ENCODE data around the gene BCAR3.

The BCAR3 gene

DNA sequence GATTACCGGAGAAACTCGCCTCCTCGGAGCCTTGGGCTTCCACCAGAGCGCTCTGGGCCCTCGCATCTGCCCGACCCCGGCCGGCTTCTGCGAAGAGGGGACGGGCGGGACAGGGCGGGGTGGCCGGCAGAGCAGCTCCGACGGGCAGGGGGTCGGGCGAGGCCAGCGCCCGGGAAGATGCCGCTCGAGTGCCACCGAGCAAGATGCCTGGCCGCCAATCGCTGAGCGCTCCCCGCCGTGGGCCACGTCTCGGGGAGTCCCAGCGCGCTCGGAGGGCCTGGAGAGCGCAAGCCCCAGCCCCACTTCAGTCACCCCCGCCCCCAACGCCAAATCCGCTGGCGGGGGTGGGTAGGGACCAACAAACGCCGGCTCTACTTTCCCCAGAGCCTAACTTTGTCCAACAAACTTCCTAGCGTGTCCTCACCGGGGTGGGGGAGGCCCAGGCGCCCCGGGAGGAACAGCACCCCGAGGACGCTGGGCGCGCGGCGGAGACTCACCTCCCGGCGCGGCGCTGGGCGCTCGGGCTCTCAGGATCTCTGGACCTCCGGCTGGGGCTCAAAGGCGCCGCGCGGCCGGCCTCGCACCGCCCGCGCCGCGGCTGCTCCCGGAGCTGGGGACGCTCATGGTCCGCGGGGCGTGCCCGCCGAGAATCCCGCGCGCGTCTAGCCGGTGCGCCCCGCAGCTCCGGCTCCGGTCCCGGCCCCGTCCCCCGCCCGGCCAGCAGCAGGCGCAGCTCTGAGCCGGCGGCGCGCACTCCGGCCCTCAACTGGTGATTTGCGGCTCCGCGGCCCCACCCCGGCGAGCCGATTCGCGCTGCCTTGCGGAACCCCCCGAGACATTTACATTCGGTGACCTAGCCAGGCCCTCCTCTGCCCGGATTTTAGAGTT is at the start of gene BCAR3:
Gene BCAR3 (minus strand): TSS at position 737 of the 888 bp plus-strand sequence. CDS start 6,907 bp downstream, outside the sequence.
- DNase-seq (ENCODE audit: low spot score), result peak; percentile 50

DNA sequence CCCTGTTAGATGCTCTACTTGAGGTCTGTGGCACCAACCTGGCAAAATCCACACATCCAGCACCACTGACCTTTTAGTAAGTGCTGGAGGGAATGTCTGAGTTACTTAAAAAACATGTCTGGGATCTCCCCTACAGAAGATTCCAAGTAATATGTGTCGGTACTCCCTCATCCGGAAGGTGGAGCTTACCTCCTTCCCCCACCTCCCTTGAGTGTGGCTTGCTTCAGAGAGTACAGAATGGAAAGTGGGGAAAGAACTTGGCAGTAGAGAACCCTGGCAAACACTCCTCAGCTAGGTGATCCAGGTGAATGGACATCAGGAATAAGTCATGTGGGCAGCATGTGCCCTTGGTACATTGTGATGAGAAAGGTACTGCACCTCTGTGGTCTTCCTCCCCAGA is 49.0 kb upstream of the BCAR3 start:
- no peak for DNase-seq (ENCODE audit: low spot score)

DNA sequence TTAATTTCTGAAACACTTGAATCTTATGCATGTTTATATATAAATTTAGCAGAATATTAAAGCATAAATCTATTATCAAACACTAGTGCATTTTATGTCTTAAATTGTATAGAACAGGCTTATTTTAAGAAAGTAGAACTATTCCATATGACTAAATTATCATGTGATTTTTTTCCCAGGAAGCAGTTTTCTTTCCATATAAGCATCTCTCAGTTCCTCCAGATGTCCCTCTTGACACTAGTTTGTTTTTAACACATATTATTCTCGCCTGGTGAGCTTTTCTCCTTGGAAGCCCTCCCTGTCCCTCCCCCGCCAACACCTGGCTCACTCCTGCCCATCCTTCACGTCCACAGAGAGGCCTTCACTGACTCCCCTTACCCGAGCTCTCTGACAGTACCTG is 48.3 kb upstream of the BCAR3 start:
- no peak for DNase-seq (ENCODE audit: low spot score)

GRCh38 chr1:93729502-93729901 is 47.9 kb upstream of the BCAR3 start:
- no peak for DNase-seq (ENCODE audit: low spot score)

- no peak for DNase-seq (ENCODE audit: low spot score)
Observed at GRCh38 chr1:93728480-93729131, 47.0 kb upstream of the BCAR3 start.

DNA sequence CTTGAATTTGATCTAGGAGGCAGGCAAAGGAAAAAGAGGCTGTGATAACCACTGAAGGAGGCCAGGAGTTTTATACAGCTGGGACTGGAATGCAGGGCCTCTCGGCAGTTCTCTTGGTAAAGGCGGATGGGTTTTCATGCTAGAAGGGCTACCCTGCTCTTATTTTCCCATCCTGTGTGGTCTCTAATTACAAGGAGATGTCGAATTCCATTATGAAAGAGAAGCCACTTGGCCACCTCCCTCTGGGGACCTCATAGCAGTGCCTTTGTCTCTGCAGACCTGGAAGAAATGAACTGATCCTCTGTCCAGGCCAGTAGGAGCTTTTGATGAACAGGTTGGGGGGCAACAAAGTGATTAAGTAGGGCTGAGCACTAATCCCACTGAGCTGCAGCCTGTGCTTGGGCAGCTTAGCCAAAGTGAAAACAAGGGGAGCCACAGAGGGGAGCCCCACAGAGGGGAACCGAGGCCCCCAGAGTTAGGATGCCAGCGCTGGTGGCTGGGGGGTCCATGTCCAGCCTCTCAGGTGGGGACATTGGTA is 42.2 kb upstream of the BCAR3 start:
- DNase-seq (ENCODE audit: low spot score), result no peak

- DNase-seq (ENCODE audit: low spot score), result no peak
Observed at GRCh38 chr1:93723110-93723509, 41.5 kb upstream of the BCAR3 start.

- DNase-seq (ENCODE audit: low spot score), result no peak
Observed at GRCh38 chr1:93722081-93723031, 40.7 kb upstream of the BCAR3 start.

DNA sequence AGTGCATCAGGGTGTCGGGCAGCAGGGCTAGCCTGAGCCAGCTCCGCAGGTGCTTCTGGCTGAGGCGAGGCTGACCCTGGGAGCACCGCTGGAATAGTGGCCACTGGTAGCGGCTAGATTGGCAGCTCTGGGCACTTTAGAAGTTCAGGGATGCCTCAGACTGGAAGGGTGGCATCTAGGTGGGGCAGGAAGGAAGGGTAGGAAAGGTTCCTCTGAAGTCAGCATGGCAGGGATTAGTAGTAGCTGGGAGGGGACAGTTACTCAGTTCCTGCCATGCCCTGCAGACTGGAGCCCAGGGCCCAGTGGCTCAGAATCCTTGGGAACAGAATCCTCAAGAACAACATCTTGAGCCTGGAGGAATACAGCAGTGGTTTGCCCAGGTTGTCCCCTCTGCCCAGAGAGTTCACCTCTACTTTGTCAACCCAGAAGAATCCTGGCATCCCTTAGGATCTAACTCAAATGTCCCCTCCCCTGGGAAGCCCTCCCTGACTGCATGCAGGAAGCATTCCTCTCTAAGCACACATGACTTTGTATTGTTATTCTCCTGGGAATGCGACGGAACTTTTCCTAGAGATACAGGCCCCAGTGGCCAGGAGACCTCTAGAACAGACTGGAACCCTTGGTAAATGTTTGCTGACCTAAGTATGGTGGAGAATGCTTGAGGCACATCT is 39.5 kb upstream of the BCAR3 start:
- DNase-seq (ENCODE audit: low spot score), result no peak

DNA sequence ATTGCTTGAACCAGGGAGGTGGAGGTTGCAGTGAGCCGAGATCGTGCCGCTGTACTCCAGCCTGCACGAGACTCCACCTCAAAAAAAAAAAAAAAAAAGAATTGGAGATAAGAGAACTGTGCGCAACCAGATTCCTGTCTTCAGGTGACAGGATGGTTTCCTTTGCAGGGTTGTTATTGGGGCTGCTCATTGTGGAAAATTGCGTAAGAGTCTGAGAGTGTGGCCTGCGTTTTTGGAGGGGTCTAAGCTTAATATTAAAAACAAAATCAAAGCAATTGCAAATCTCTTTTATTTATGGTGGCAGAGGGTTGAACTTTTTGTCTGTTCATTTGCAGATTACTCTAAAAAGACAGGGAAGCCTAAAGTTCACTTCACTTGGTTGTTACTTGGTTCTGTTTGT is 36.0 kb upstream of the BCAR3 start:
- DNase-seq (ENCODE audit: low spot score), result no peak

GRCh38 chr1:93716941-93717368 is 35.3 kb upstream of the BCAR3 start:
- no peak for DNase-seq (ENCODE audit: low spot score)

GRCh38 chr1:93716163-93716562 is 34.5 kb upstream of the BCAR3 start:
- DNase-seq (ENCODE audit: low spot score), result no peak

DNA sequence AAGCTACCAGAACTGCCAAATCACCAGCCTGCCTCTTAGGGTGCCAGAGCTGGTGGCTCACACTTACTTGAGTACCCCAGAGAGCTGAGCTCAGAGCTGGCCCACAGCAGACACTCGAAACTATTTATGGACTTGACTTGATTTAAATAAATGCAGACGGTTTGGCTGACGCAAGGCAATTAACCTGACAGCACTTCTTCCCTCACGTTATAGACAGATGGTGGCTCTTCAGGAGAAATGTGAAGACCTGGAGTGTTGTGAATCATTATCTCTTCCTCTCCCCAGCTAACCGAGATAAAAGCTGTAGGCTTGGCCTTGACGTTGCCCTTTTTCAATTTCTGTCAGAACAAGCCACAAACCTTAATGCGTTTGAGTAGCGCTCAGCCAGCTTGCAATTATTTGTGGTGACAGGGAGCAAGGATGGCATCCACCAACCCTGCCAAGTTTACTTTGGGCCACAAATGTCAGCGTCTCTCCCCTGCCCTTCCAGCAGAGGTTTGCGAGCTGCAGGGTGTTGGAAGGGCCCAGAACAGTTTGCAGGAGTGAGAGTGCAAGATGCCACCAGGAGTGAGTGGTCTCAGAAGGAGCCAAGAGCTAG is 34.0 kb upstream of the BCAR3 start:
- no peak for DNase-seq (ENCODE audit: low spot score)

- DNase-seq (ENCODE audit: low spot score), result no peak
Observed at GRCh38 chr1:93714356-93714755, 32.7 kb upstream of the BCAR3 start.

DNA sequence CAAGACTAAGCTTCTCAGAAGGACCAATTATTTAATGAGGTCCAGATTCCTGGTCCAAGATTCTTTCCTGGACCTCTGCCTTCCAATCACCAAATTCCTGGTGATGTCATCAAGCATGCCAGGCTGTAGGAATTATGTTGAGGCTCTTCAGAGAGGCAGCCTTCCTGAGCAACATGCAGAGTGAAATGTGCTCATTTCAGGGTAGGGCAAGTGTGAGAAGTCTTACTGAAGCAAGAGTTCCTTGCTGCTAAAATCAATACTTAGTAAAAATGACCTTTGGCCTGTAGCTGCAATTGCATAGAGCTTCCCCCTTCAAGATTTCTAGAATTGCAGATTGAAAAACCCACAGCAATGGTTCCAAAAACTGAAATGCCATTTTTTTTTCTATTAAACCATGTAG is 31.7 kb upstream of the BCAR3 start:
- no peak for DNase-seq (ENCODE audit: low spot score)

DNA sequence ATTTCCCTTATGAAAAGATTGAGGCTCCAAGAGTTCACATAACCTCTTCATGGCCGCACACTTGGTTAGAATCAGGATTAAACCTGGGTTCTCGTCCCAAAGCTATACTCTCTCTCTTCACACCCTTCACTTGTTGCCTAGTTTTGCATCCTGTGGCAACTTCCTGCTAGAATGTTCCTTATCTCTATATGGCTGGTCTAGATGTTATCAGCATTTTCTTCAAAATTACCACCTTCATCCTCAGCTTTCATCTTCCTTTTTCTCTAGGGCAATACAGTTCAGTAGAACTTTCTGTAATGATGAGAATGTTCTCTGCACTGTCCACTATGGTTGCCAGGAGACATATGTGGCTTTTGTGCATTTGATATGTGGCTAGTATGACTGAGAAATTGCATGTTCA is 31.1 kb upstream of the BCAR3 start:
- DNase-seq (ENCODE audit: low spot score), result no peak

- DNase-seq (ENCODE audit: low spot score), result no peak
Observed at GRCh38 chr1:93710499-93711453, 29.1 kb upstream of the BCAR3 start.

DNA sequence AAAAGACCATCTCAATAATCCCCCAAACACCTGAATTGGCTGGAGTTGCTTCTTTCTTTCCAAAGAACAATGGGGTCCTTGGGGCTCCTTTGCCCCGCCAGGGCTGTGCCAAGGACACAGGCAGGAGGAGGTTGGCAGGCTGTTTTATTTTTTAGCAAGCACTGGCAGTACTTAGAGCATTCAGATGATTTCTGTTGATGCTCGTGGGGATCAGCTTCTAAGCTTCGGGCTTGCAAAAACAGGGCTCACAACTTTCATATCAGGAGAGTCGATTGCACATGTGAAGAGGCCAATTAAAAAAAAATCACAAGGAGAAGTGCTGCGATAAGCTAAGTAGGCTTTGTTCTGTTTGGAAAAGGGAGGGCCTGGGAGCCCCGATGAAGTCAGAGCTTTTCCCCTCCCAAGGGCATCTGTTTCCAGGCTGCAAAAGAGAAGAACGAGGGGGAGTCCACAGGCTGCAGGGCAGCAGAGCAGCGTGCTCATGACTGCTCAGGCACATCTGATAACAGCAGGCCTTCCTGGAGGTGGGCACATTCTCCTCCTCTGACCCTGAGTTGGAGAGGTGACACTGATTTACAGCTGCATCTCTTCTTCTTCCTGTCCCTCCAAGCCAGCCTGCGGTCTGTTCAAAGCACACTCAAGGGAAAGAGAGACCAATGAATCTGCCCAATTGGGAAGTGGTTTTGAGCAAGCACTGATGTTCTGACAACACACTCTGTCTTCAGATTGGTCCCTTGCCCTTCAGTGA is 27.3 kb upstream of the BCAR3 start:
- DNase-seq (ENCODE audit: low spot score), result peak; percentile 31

GRCh38 chr1:93707956-93708355 is 26.3 kb upstream of the BCAR3 start:
- DNase-seq (ENCODE audit: low spot score), result peak; percentile 31

Measured in globus pallidus (tissue), 1 donor.